ENCODE data around the gene STXBP1. TPM values are rescaled to one million over a fixed set of nuclear protein-coding genes. Genes with fewer than 3 reads are reported as not detected.

The STXBP1 gene
- total RNA-seq, 1 donor from 2014 or later: 23.4 TPM

- peak overlapping the region; percentile 6 for H3K4me3 Mint-ChIP-seq (ENCODE audit: low read depth)
- no peaks in the 10 kb centered on the region for H3K27me3 Mint-ChIP-seq
- H3K4me1 Mint-ChIP-seq (ENCODE audit: low read depth): peaks cover 14% of the 10 kb centered on the region
- no peaks in the 10 kb centered on the region for H3K9me3 Mint-ChIP-seq (ENCODE audit: low read depth)
- no peak for DNase-seq (ENCODE audit: low spot score, unreplicated experiment)
- no peak for TF ChIP-seq CTCF (IDR thresholded peaks at IDR 0.05; ENCODE audit: unreplicated experiment)
- H3K27ac Mint-ChIP-seq: no peak overlapping the region
- no peaks in the 10 kb centered on the region for H3K36me3 Mint-ChIP-seq (ENCODE audit: insufficient read depth)
These were observed 15.4 kb downstream of the STXBP1 start for GRCh38 chr9:127627494-127627855.

GRCh38 chr9:127628758-127629467 is 16.8 kb downstream of the STXBP1 start:
- Mint-ChIP-seq H3K4me1 (ENCODE audit: low read depth) (peaks cover 16% of the 10 kb centered on the region), H3K36me3 (ENCODE audit: insufficient read depth) (no peaks in the 10 kb centered on the region), H3K4me3 (ENCODE audit: low read depth) (no peak overlapping the region), H3K27me3 (no peaks in the 10 kb centered on the region), H3K27ac (no peak overlapping the region), H3K9me3 (ENCODE audit: low read depth) (no peaks in the 10 kb centered on the region)
- TF ChIP-seq CTCF (IDR thresholded peaks at IDR 0.05; ENCODE audit: unreplicated experiment): no peak
- DNase-seq (ENCODE audit: low spot score, unreplicated experiment): no peak

GRCh38 chr9:127629468-127630081 is 17.5 kb downstream of the STXBP1 start:
- H3K9me3 Mint-ChIP-seq (ENCODE audit: low read depth): no peaks in the 10 kb centered on the region
- no peaks in the 10 kb centered on the region for H3K36me3 Mint-ChIP-seq (ENCODE audit: insufficient read depth)
- no peak overlapping the region for H3K4me3 Mint-ChIP-seq (ENCODE audit: low read depth)
- no peak for DNase-seq (ENCODE audit: low spot score, unreplicated experiment)
- no peak for TF ChIP-seq CTCF (IDR thresholded peaks at IDR 0.05; ENCODE audit: unreplicated experiment)
- H3K27me3 Mint-ChIP-seq: no peaks in the 10 kb centered on the region
- peaks cover 16% of the 10 kb centered on the region for H3K4me1 Mint-ChIP-seq (ENCODE audit: low read depth)
- H3K27ac Mint-ChIP-seq: no peak overlapping the region

GRCh38 chr9:127633216-127633862 is 21.3 kb downstream of the STXBP1 start:
- Mint-ChIP-seq H3K9me3 (ENCODE audit: low read depth) (no peaks in the 10 kb centered on the region), H3K27ac (peak overlapping the region; percentile 4), H3K4me3 (ENCODE audit: low read depth) (no peak overlapping the region), H3K36me3 (ENCODE audit: insufficient read depth) (no peaks in the 10 kb centered on the region), H3K4me1 (ENCODE audit: low read depth) (peaks cover 11% of the 10 kb centered on the region), H3K27me3 (no peaks in the 10 kb centered on the region)
- TF ChIP-seq CTCF (IDR thresholded peaks at IDR 0.05; ENCODE audit: unreplicated experiment): no peak
- DNase-seq (ENCODE audit: low spot score, unreplicated experiment): no peak

GRCh38 chr9:127634021-127634420 is 21.9 kb downstream of the STXBP1 start:
- Mint-ChIP-seq H3K27me3 (no peaks in the 10 kb centered on the region), H3K4me3 (ENCODE audit: low read depth) (no peak overlapping the region)

More at GRCh38 chr9:127634021-127634420, 21.9 kb downstream of the STXBP1 start:
- no peak for TF ChIP-seq CTCF (IDR thresholded peaks at IDR 0.05; ENCODE audit: unreplicated experiment)
- H3K9me3 Mint-ChIP-seq (ENCODE audit: low read depth): no peaks in the 10 kb centered on the region
- no peak overlapping the region for H3K27ac Mint-ChIP-seq
- no peak for DNase-seq (ENCODE audit: low spot score, unreplicated experiment)
- H3K36me3 Mint-ChIP-seq (ENCODE audit: insufficient read depth): no peaks in the 10 kb centered on the region
- H3K4me1 Mint-ChIP-seq (ENCODE audit: low read depth): peaks cover 7% of the 10 kb centered on the region

Data from progenitor cell of endocrine pancreas (in vitro differentiated cells).